G401 (cell line): Measurements from ENCODE around the gene ZDBF2. TPM values are rescaled to one million over a fixed set of nuclear protein-coding genes. Genes with fewer than 3 reads are reported as not detected.
"Not testable (repeated sequence)": the region's sequence is repeated elsewhere in the genome, so short reads cannot be mapped to it uniquely, and the experiment has no call there.

Experiments
- DNase-seq: peaks from one replicate; pipeline ENCODE4 v3.0.0-alpha.2; 2015; ENCODE audit warnings: low spot score
- in situ Hi-C: cut with HindIII; loops from 2 replicates; pipeline ENCODE4 v1.10.0; 2016; ENCODE audit warnings: low sequenced_read_pairs, mixed read lengths
- total RNA-seq: library from RNA; depleted of rRNA; stranded (reverse); fragments of >200 nt; shearing (Covaris generic); gene quantifications from 2 replicates; pipeline ENCODE4 v1.2.3, GENCODE V29; 2014

Gene ZDBF2
- total RNA-seq, 1 experiment from 2014 or later, result 6.9 TPM

- in situ Hi-C loops, result no loop called here
- no peak for DNase-seq
Observed at GRCh38 chr2:206257861-206258260, 16.6 kb upstream of the ZDBF2 start.

- in situ Hi-C loops, DNase-seq: not testable (repeated sequence)
Observed at GRCh38 chr2:206258615-206259014, 15.8 kb upstream of the ZDBF2 start.

GRCh38 chr2:206259376-206260187 is 14.9 kb upstream of the ZDBF2 start:
- DNase-seq, result no peak
- in situ Hi-C loops, result no loop called here

GRCh38 chr2:206260188-206261012 is 14.1 kb upstream of the ZDBF2 start:
- peak; percentile 29 for DNase-seq
- in situ Hi-C loops, result no loop called here

GRCh38 chr2:206263959-206264603 is 10.4 kb upstream of the ZDBF2 start:
- in situ Hi-C loops, result no loop called here
- no peak for DNase-seq

GRCh38 chr2:206266130-206267125 is 8.0 kb upstream of the ZDBF2 start:
- in situ Hi-C loops, result no loop called here

GRCh38 chr2:206267567-206267966 is 6.9 kb upstream of the ZDBF2 start:
- in situ Hi-C loops, result no loop called here

More at GRCh38 chr2:206266130-206267125, 8.0 kb upstream of the ZDBF2 start:
- DNase-seq, result no peak

GRCh38 chr2:206271065-206271464 is 3.4 kb upstream of the ZDBF2 start:
- in situ Hi-C loops, result no loop called here
- no peak for DNase-seq

More at GRCh38 chr2:206267567-206267966, 6.9 kb upstream of the ZDBF2 start:
- no peak for DNase-seq

GRCh38 chr2:206273905-206274304 is 558 bp upstream of the ZDBF2 start:
- in situ Hi-C loops, result no loop called here
- no peak for DNase-seq

GRCh38 chr2:206275312-206276055 is 1.0 kb downstream of the ZDBF2 start:
- in situ Hi-C loops, result no loop called here
- DNase-seq, result peak; percentile 55

- peak; percentile 30 for DNase-seq
- in situ Hi-C loops, result no loop called here
Observed at GRCh38 chr2:206276169-206276942, 1.9 kb downstream of the ZDBF2 start.

GRCh38 chr2:206277503-206277902 is 3.0 kb downstream of the ZDBF2 start:
- in situ Hi-C loops, result no loop called here

GRCh38 chr2:206282746-206283145 is 8.3 kb downstream of the ZDBF2 start:
- DNase-seq, result no peak
- in situ Hi-C loops, result no loop called here

More at GRCh38 chr2:206277503-206277902, 3.0 kb downstream of the ZDBF2 start:
- peak; percentile 13 for DNase-seq

GRCh38 chr2:206287197-206287596 is 12.7 kb downstream of the ZDBF2 start:
- in situ Hi-C loops, result no loop called here
- DNase-seq, result no peak

- DNase-seq, result no peak
- in situ Hi-C loops, result no loop called here
Observed at GRCh38 chr2:206289391-206289790, 14.9 kb downstream of the ZDBF2 start.

- no peak for DNase-seq
- in situ Hi-C loops, result no loop called here
Observed at GRCh38 chr2:206296128-206296527, 21.7 kb downstream of the ZDBF2 start.

- in situ Hi-C loops, DNase-seq: not testable (repeated sequence)
Observed at GRCh38 chr2:206299608-206300007, 25.1 kb downstream of the ZDBF2 start.
